AG04450 (cell line): Measurements from ENCODE around the gene CCDC40. TPM values are rescaled to one million over a fixed set of nuclear protein-coding genes. Genes with fewer than 3 reads are reported as not detected.

ENCODE experiments used
- CTCF ChIA-PET: fragments of 300-600, 350-600 bp; formaldehyde crosslinking; extraction: SDS; loops from one replicate; lab custom pipeline; 2022; ENCODE audit warnings: antibody characterized with exemption, inconsistent platforms; lab: Charles Lee
- POLR2A ChIA-PET: fragments of 350-600 bp; formaldehyde crosslinking; extraction: SDS; loops from one replicate; lab custom pipeline; 2021; ENCODE audit warnings: antibody characterized with exemption, inconsistent platforms; lab: Yijun Ruan, JAX
- DNase-seq: peaks from one replicate; pipeline ENCODE4 v3.0.0-alpha.2; 2011; ENCODE audit warnings: low read depth, low spot score
- H3K27ac ChIP-seq: one replicate; pipeline ENCODE4 v1.5.1; 2012; ENCODE audit warnings: low read depth, low read length, control low read depth
- H3K27me3 ChIP-seq: one replicate; pipeline ENCODE4 v1.6.0; 2012; ENCODE audit warnings: low read length; ENCODE audit not compliant: control insufficient read depth, insufficient read depth
- H3K4me3 ChIP-seq: 2 replicates; pipeline ENCODE4 v1.5.1; 2011; ENCODE audit warnings: mild to moderate bottlenecking, low read depth, low read length, control low read depth
- H3K9me3 ChIP-seq: 2 replicates; pipeline ENCODE4 v1.5.1; 2012; ENCODE audit warnings: low read length; ENCODE audit not compliant: control insufficient read depth, insufficient read depth
- CTCF ChIP-seq: IDR thresholded peaks from 2 replicates; pipeline ENCODE4 v1.5.1; 2011; ENCODE audit warnings: low read depth, low read length, control low read depth, inconsistent platforms
- polyA plus RNA-seq: library from polyadenylated mRNA; depleted of rRNA; stranded (reverse); fragments of >200 nt; gene quantifications from 2 replicates; pipeline ENCODE4 v1.2.3, GENCODE V29; 2011

The CCDC40 gene
- polyA plus RNA-seq, 1 experiment, result 2.4 TPM

- CTCF ChIA-PET, result interaction anchor here (2.3 kb wide), 1 partner anchor 94 kb away, joined by 14 read pairs; no protein-coding TSS in a partner anchor
Observed at GRCh38 chr17:80102664-80103448, 66.4 kb downstream of the CCDC40 start.

GRCh38 chr17:80103449-80104085 lies 67.1 kb downstream of the CCDC40 start:
- TF ChIP-seq CTCF, result no peak
- CTCF ChIA-PET, result no interaction called here

More at GRCh38 chr17:80102664-80103448, 66.4 kb downstream of the CCDC40 start:
- H3K9me3 ChIP-seq, result no peaks in the 10 kb centered on the region; the same call in 1 of the 2 replicates
- H3K27me3 ChIP-seq, result no peaks in the 10 kb centered on the region
- peak overlapping the region; percentile 98; the same call in 1 of the 2 replicates for H3K4me3 ChIP-seq
- POLR2A ChIA-PET, result no interaction called here
- DNase-seq, result no peak
- no peak for TF ChIP-seq CTCF
- no peak overlapping the region for H3K27ac ChIP-seq

GRCh38 chr17:80104321-80104955 lies 68.0 kb downstream of the CCDC40 start:
- ChIA-PET POLR2A (no interaction called here), CTCF (no interaction called here)

More at GRCh38 chr17:80103449-80104085, 67.1 kb downstream of the CCDC40 start:
- no peaks in the 10 kb centered on the region for H3K27me3 ChIP-seq
- H3K9me3 ChIP-seq, result no peaks in the 10 kb centered on the region; the same call in 1 of the 2 replicates
- H3K27ac ChIP-seq, result no peak overlapping the region
- no peak for DNase-seq
- POLR2A ChIA-PET, result no interaction called here
- H3K4me3 ChIP-seq, result no peak overlapping the region

GRCh38 chr17:80104956-80105375 lies 68.5 kb downstream of the CCDC40 start:
- CTCF ChIA-PET, result no interaction called here
- Histone ChIP-seq H3K27me3 (no peaks in the 10 kb centered on the region), H3K9me3 (no peaks in the 10 kb centered on the region; the same call in 1 of the 2 replicates), H3K4me3 (no peak overlapping the region), H3K27ac (no peak overlapping the region)
- no peak for DNase-seq
- no peak for TF ChIP-seq CTCF
- POLR2A ChIA-PET, result no interaction called here

More at GRCh38 chr17:80104321-80104955, 68.0 kb downstream of the CCDC40 start:
- no peak for DNase-seq
- no peak overlapping the region for H3K4me3 ChIP-seq
- TF ChIP-seq CTCF, result no peak
- no peaks in the 10 kb centered on the region for H3K27me3 ChIP-seq
- H3K9me3 ChIP-seq, result no peaks in the 10 kb centered on the region; the same call in 1 of the 2 replicates
- no peak overlapping the region for H3K27ac ChIP-seq
